HuH-7 (cell line): Measurements from ENCODE around the gene HYAL2.
A peak's percentile ranks its signal among the peaks of the same experiment; 100 is the strongest.

Experiments
- DNase-seq: peaks from one replicate; pipeline ENCODE4 v3.0.0; 2011; ENCODE audit warnings: low spot score

Gene HYAL2

GRCh38 chr3:50269460-50269859 is 53.1 kb downstream of the HYAL2 start:
- DNase-seq = no peak

- DNase-seq = peak; percentile 66
These were observed 53.7 kb downstream of the HYAL2 start, which contains the start of gene SEMA3B for GRCh38 chr3:50268703-50269451. Gene SEMA3B, plus strand, starts transcription at chr3:50269147. Its CDS starts 94 bp downstream, at chr3:50269241.

- DNase-seq = no peak
These were observed 54.3 kb downstream of the HYAL2 start for GRCh38 chr3:50268276-50268675.
